GM12878 (cell line): ENCODE results near the gene ABCG1. TPM values are rescaled to one million over a fixed set of nuclear protein-coding genes. Genes with fewer than 3 reads are reported as not detected.

Experiments used
- ATAC-seq: fragments of 200-7000 bp; cut with Tn5 transposase; 3 replicates; pipeline ENCODE4 v1.9.1; 2020; ENCODE audit warnings: mild to moderate bottlenecking, moderate library complexity
- BruUV-seq: library from RNA; stranded (reverse); fragments of 400-500 nt; replicated peaks from 2 replicates; lab custom pipeline; 2021; lab: Mats Ljungman, UMichigan
- CTCF ChIA-PET: fragments of 300-600 bp; sonication (Branson Sonifier 250); formaldehyde crosslinking; extraction: SDS; loops from one replicate; lab custom pipeline; 2021; ENCODE audit warnings: inconsistent platforms; lab: Yijun Ruan, JAX
- POLR2A ChIA-PET: fragments of 350-600 bp; formaldehyde crosslinking; extraction: SDS; loops from one replicate; lab custom pipeline; 2021; ENCODE audit warnings: inconsistent platforms; lab: Charles Lee
- RAD21 ChIA-PET: fragments of 300-600 bp; sonication (Branson Sonifier 250); formaldehyde crosslinking; loops from one replicate; lab custom pipeline; 2023; ENCODE audit warnings: antibody characterized with exemption; ENCODE audit not compliant: unreplicated experiment; lab: Charles Lee
- SMC1A ChIA-PET: fragments of 300-600 bp; sonication (Branson Sonifier 250); formaldehyde crosslinking; loops from one replicate; lab custom pipeline; 2023; ENCODE audit not compliant: unreplicated experiment, uncharacterized antibody; lab: Charles Lee
- DNase-seq: peaks from one replicate; pipeline ENCODE4 v3.0.0-alpha.2; 2011; ENCODE audit warnings: low read depth, low spot score
- FAIRE-seq: peaks from 3 replicates; lab custom pipeline; 2011; peaks lifted over from hg19 to GRCh38; lab: Jason Lieb, UNC
- H2AFZ ChIP-seq: 2 replicates; pipeline ENCODE4 v1.6.0; 2011; ENCODE audit warnings: low read depth, low read length, control low read depth; ENCODE audit not compliant: control insufficient read depth
- H3K27ac ChIP-seq: 2 replicates; pipeline ENCODE4 v1.5.1; 2011; ENCODE audit warnings: control low read depth; ENCODE audit not compliant: control insufficient read depth, insufficient read depth
- H3K27me3 ChIP-seq, 2 experiments: replicated peaks in 1 of 2; 2 replicates each; pipeline versions ENCODE4 v1.6.0 to v1.6.1; 2011; ENCODE audit warnings: low read length in 1 of 2; ENCODE audit not compliant: control insufficient read depth in 2 of 2, insufficient read depth in 2 of 2
- H3K36me3 ChIP-seq, 2 experiments: 2 replicates each; pipeline ENCODE4 v1.5.1; 2011; ENCODE audit warnings: low read length in 1 of 2; ENCODE audit not compliant: control insufficient read depth in 2 of 2, insufficient read depth in 2 of 2
- H3K4me1 ChIP-seq: 2 replicates; pipeline ENCODE4 v1.6.1; 2011; ENCODE audit warnings: mild to moderate bottlenecking, low read length, moderate library complexity, mixed read lengths; ENCODE audit not compliant: control insufficient read depth, insufficient read depth
- H3K4me2 ChIP-seq: 2 replicates; pipeline ENCODE4 v1.6.0; 2011; ENCODE audit warnings: control low read depth; ENCODE audit not compliant: control insufficient read depth, insufficient read depth
- H3K4me3 ChIP-seq: fragments of 200-600 bp; sonication (generic); 2 replicates; pipeline ENCODE4 v1.5.1; 2016
- H3K79me2 ChIP-seq: 2 replicates; pipeline ENCODE4 v1.6.0; 2011; ENCODE audit warnings: low read length; ENCODE audit not compliant: control insufficient read depth, insufficient read depth
- H3K9ac ChIP-seq: 2 replicates; pipeline ENCODE4 v1.8.0; 2011; ENCODE audit warnings: low read length, control low read depth, mixed read lengths; ENCODE audit not compliant: control insufficient read depth, insufficient read depth
- H3K9me3 ChIP-seq: replicated peaks from 3 replicates; pipeline ENCODE4 v1.5.1; 2011; ENCODE audit warnings: mild to moderate bottlenecking, low read length; ENCODE audit not compliant: control insufficient read depth, insufficient read depth
- H4K20me1 ChIP-seq: 2 replicates; pipeline ENCODE4 v1.6.0; 2011; ENCODE audit not compliant: control insufficient read depth, insufficient read depth
- BCL11A ChIP-seq: IDR thresholded peaks from 2 replicates; pipeline ENCODE4 v1.6.1; 2011; ENCODE audit warnings: low read depth, low read length
- BMI1 ChIP-seq: fragments of 450-650 bp; IDR thresholded peaks from 2 replicates; pipeline ENCODE4 v1.6.1; 2016; ENCODE audit warnings: mild to moderate bottlenecking, moderate library complexity, borderline replicate concordance
- FOXM1 ChIP-seq: IDR thresholded peaks from 2 replicates; pipeline ENCODE4 v1.6.1; 2012; ENCODE audit warnings: low read depth, mild to moderate bottlenecking, inconsistent platforms, low read length, moderate library complexity
- GABPA ChIP-seq: IDR thresholded peaks from 2 replicates; pipeline ENCODE4 v1.6.1; 2014; ENCODE audit warnings: antibody characterized with exemption, low read depth, mild to moderate bottlenecking, inconsistent platforms
- GATAD2B ChIP-seq: fragments of 450-650 bp; conservative IDR thresholded peaks from 2 replicates; pipeline ENCODE4 v1.6.1; 2017; ENCODE audit warnings: low read depth, mild to moderate bottlenecking, moderate library complexity
- HDAC6 ChIP-seq: fragments of 200-600 bp; sonication (generic); IDR thresholded peaks from one replicate; pipeline ENCODE4 v1.8.0; 2017; ENCODE audit warnings: antibody characterized with exemption; ENCODE audit not compliant: unreplicated experiment
- IKZF1 ChIP-seq: fragments of 450-650 bp; conservative IDR thresholded peaks from 2 replicates; pipeline ENCODE4 v1.6.1; 2017; ENCODE audit warnings: antibody characterized with exemption, mild to moderate bottlenecking
- NBN ChIP-seq: fragments of 450-650 bp; IDR thresholded peaks from 2 replicates; pipeline ENCODE4 v1.6.1; 2016
- RBBP5 ChIP-seq: fragments of 200-600 bp; sonication (generic); conservative IDR thresholded peaks from 2 replicates; pipeline ENCODE4 v1.6.1; 2016
- RUNX3 ChIP-seq: IDR thresholded peaks from 2 replicates; pipeline ENCODE4 v1.6.1; 2012; ENCODE audit warnings: low read length, inconsistent platforms
- SMARCA5 ChIP-seq: fragments of 450-650 bp; IDR thresholded peaks from 2 replicates; pipeline ENCODE4 v1.6.1; 2017; ENCODE audit warnings: mild to moderate bottlenecking
- SP1 ChIP-seq: IDR thresholded peaks from one replicate; pipeline ENCODE4 v1.6.1; 2011; ENCODE audit warnings: low read depth, low read length
- SREBF1 ChIP-seq: IDR thresholded peaks from 2 replicates; pipeline ENCODE4 v1.6.1; 2012; ENCODE audit warnings: mild to moderate bottlenecking, low read length
- ZNF217 ChIP-seq: fragments of 450-650 bp; IDR thresholded peaks from 2 replicates; pipeline ENCODE4 v1.6.1; 2017; ENCODE audit warnings: antibody characterized with exemption, mild to moderate bottlenecking
- WGBS: methylation state at CpG from one replicate; pipeline ENCODE4 v1.1.6; 2016; ENCODE audit warnings: low lambda C conversion rate; ENCODE audit not compliant: insufficient replicate concordance, insufficient coverage; ENCODE audit errors: missing lambda C conversion rate; 5-methylcytosine and 5-hydroxymethylcytosine counted together
- in situ Hi-C: fragments of 300-500 bp; cut with MboI; formaldehyde crosslinking; loops from 9 replicates; pipeline ENCODE4 v1.14.3; 2018; ENCODE audit warnings: mixed read lengths
- intact Hi-C: fragments of 100-400 bp; cut with micrococcal nuclease; formaldehyde crosslinking; loops from one replicate; pipeline ENCODE4 v1.14.2; 2022; ENCODE audit not compliant: unreplicated experiment
- polyA plus RNA-seq, 11 experiments: library from polyadenylated mRNA; depleted of rRNA in 4 of 11; unstranded in 6 of 11; stranded (reverse) in 5 of 11; fragments of >200 nt; fragmentation: Nextera tagmentation in 4 of 11; fragmentation: Illumina TruSeq in 1 of 11; extraction: Ambion mirVana in 4 of 11; extraction: Trizol in 1 of 11; gene quantifications; 1 replicate in 1 of 11; 2 replicates in 10 of 11; pipeline versions ENCODE4 v1.2.1 to v1.2.3, GENCODE V29; 2011 to 2016; ENCODE audit warnings: inconsistent platforms in 2 of 11, missing spikeins in 2 of 11, low read depth in 1 of 11
- total RNA-seq, 4 experiments: library from RNA; depleted of rRNA in 3 of 4; stranded (reverse); fragments of >200 nt in 3 of 4; fragmentation: Illumina TruSeq in 1 of 4; extraction: Trizol in 1 of 4; gene quantifications; 2 replicates each; pipeline versions ENCODE4 v1.2.1 to v1.2.3, GENCODE V29; 2013 to 2021
- TF ChIP-seq, protein P1 (sequence below): fragments of 450-650 bp; IDR thresholded peaks from 2 replicates; pipeline ENCODE4 v1.6.1; 2017; ENCODE audit warnings: mild to moderate bottlenecking
- TF ChIP-seq, protein P2 (sequence below): IDR thresholded peaks from 2 replicates; pipeline ENCODE4 v1.6.1; 2011; ENCODE audit warnings: low read depth, low read length, improper control_type of control experiment, borderline replicate concordance
- TF ChIP-seq, protein P3 (sequence below): fragments of 450-650 bp; formaldehyde crosslinking; IDR thresholded peaks from 2 replicates; pipeline ENCODE4 v1.4.0; 2020; ENCODE audit warnings: mild to moderate bottlenecking, moderate library complexity

ABCG1 gene
- total and polyA plus RNA-seq, 10 of the 15 experiments (the other 5 are each of a cell fraction or from before 2014, with no cell fraction given): 0.59 to 19.3 (median 5.7) TPM

DNA sequence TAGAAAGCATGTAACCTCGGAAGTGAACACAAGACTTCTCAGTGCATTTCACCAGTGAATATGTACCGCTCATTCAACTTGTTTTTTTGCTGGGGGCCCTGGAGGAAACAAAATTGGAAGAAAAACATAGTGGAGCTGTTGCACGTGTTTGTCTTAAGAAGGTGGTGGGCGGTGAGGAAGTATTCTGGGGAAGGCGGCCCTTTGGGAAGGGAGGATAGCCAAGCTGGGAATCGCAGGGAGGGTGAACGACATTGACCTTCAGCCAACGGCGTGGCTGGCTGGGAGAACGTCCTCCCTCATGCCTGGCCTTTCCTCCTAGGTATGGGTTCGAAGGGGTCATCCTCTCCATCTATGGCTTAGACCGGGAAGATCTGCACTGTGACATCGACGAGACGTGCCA, 76.9 kb downstream of the ABCG1 start (continued):
- TF ChIP-seq, protein P1, sequence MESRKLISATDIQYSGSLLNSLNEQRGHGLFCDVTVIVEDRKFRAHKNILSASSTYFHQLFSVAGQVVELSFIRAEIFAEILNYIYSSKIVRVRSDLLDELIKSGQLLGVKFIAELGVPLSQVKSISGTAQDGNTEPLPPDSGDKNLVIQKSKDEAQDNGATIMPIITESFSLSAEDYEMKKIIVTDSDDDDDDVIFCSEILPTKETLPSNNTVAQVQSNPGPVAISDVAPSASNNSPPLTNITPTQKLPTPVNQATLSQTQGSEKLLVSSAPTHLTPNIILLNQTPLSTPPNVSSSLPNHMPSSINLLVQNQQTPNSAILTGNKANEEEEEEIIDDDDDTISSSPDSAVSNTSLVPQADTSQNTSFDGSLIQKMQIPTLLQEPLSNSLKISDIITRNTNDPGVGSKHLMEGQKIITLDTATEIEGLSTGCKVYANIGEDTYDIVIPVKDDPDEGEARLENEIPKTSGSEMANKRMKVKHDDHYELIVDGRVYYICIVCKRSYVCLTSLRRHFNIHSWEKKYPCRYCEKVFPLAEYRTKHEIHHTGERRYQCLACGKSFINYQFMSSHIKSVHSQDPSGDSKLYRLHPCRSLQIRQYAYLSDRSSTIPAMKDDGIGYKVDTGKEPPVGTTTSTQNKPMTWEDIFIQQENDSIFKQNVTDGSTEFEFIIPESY: no peak
- TF ChIP-seq NBN (no peak), FOXM1 (no peak)

DNA sequence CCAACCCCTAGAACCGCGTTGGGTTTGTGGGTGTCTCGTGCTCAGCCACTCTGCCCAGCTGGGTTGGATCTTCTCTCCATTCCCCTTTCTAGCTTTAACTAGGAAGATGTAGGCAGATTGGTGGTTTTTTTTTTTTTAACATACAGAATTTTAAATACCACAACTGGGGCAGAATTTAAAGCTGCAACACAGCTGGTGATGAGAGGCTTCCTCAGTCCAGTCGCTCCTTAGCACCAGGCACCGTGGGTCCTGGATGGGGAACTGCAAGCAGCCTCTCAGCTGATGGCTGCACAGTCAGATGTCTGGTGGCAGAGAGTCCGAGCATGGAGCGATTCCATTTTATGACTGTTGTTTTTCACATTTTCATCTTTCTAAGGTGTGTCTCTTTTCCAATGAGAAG, 77.6 kb downstream of the ABCG1 start:
- RAD21 ChIA-PET: interaction anchor here (0.6 to 1.6 kb wide), 3 partner anchors 11 to 59 kb away, joined by 3 to 4 read pairs (median 3); no protein-coding TSS in a partner anchor
- TF ChIP-seq SP1: no peak
- no peak for TF ChIP-seq SMARCA5
- TF ChIP-seq BMI1: no peak
- no peak for TF ChIP-seq BCL11A
- no peak for TF ChIP-seq IKZF1
- TF ChIP-seq, protein P2, sequence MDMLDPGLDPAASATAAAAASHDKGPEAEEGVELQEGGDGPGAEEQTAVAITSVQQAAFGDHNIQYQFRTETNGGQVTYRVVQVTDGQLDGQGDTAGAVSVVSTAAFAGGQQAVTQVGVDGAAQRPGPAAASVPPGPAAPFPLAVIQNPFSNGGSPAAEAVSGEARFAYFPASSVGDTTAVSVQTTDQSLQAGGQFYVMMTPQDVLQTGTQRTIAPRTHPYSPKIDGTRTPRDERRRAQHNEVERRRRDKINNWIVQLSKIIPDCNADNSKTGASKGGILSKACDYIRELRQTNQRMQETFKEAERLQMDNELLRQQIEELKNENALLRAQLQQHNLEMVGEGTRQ: no peak
- no peak for TF ChIP-seq GATAD2B
- no peak for TF ChIP-seq ZNF217
- TF ChIP-seq GABPA: no peak
- TF ChIP-seq RUNX3: no peak
- no peak for TF ChIP-seq HDAC6
- TF ChIP-seq SREBF1: no peak
- no peak for TF ChIP-seq RBBP5
- TF ChIP-seq, protein P3, sequence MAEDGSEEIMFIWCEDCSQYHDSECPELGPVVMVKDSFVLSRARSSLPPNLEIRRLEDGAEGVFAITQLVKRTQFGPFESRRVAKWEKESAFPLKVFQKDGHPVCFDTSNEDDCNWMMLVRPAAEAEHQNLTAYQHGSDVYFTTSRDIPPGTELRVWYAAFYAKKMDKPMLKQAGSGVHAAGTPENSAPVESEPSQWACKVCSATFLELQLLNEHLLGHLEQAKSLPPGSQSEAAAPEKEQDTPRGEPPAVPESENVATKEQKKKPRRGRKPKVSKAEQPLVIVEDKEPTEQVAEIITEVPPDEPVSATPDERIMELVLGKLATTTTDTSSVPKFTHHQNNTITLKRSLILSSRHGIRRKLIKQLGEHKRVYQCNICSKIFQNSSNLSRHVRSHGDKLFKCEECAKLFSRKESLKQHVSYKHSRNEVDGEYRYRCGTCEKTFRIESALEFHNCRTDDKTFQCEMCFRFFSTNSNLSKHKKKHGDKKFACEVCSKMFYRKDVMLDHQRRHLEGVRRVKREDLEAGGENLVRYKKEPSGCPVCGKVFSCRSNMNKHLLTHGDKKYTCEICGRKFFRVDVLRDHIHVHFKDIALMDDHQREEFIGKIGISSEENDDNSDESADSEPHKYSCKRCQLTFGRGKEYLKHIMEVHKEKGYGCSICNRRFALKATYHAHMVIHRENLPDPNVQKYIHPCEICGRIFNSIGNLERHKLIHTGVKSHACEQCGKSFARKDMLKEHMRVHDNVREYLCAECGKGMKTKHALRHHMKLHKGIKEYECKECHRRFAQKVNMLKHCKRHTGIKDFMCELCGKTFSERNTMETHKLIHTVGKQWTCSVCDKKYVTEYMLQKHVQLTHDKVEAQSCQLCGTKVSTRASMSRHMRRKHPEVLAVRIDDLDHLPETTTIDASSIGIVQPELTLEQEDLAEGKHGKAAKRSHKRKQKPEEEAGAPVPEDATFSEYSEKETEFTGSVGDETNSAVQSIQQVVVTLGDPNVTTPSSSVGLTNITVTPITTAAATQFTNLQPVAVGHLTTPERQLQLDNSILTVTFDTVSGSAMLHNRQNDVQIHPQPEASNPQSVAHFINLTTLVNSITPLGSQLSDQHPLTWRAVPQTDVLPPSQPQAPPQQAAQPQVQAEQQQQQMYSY (CRISPR knock-in tag): no peak

More for the DNA sequence above, 77.6 kb downstream of the ABCG1 start:
- no peak overlapping the region for H2AFZ ChIP-seq
- no peaks in the 10 kb centered on the region for H3K36me3 ChIP-seq
- BruUV-seq: no TSS peak
- H3K4me1 ChIP-seq: no peaks in the 10 kb centered on the region
- no peak overlapping the region for H3K4me3 ChIP-seq
- H3K27me3 ChIP-seq: no peaks in the 10 kb centered on the region; a peak in 1 of 4 replicates
- CTCF ChIA-PET: interaction anchor here (1.2 kb wide), 1 partner anchor 12 kb away, joined by 5 read pairs; no protein-coding TSS in a partner anchor
- DNase-seq (no peak), ATAC-seq (no peak), FAIRE-seq (no peak)
- POLR2A ChIA-PET: interaction anchor here (1.3 kb wide), 1 partner anchor 11 kb away, joined by 4 read pairs; no protein-coding TSS in a partner anchor
- H3K9me3 ChIP-seq: no peaks in the 10 kb centered on the region; the same call in 2 of the 3 replicates
- WGBS: 57% methylated on average over 7 of the region's 7 CpGs
- no peaks in the 10 kb centered on the region for H3K79me2 ChIP-seq
- H3K9ac ChIP-seq: no peak overlapping the region
- H3K27ac ChIP-seq: no peak overlapping the region
- H4K20me1 ChIP-seq: no peaks in the 10 kb centered on the region
- in situ Hi-C loops: no loop called here
- SMC1A ChIA-PET: interaction anchor here (1.0 to 1.1 kb wide), 2 partner anchors 10 to 148 kb away, joined by 3 read pairs; no protein-coding TSS in a partner anchor
- intact Hi-C loops: no loop called here
- no peak overlapping the region for H3K4me2 ChIP-seq
